ENCODE measurements around the gene SVIL.
A peak's percentile ranks its signal among the peaks of the same experiment; 100 is the strongest.

SVIL gene, protein sequence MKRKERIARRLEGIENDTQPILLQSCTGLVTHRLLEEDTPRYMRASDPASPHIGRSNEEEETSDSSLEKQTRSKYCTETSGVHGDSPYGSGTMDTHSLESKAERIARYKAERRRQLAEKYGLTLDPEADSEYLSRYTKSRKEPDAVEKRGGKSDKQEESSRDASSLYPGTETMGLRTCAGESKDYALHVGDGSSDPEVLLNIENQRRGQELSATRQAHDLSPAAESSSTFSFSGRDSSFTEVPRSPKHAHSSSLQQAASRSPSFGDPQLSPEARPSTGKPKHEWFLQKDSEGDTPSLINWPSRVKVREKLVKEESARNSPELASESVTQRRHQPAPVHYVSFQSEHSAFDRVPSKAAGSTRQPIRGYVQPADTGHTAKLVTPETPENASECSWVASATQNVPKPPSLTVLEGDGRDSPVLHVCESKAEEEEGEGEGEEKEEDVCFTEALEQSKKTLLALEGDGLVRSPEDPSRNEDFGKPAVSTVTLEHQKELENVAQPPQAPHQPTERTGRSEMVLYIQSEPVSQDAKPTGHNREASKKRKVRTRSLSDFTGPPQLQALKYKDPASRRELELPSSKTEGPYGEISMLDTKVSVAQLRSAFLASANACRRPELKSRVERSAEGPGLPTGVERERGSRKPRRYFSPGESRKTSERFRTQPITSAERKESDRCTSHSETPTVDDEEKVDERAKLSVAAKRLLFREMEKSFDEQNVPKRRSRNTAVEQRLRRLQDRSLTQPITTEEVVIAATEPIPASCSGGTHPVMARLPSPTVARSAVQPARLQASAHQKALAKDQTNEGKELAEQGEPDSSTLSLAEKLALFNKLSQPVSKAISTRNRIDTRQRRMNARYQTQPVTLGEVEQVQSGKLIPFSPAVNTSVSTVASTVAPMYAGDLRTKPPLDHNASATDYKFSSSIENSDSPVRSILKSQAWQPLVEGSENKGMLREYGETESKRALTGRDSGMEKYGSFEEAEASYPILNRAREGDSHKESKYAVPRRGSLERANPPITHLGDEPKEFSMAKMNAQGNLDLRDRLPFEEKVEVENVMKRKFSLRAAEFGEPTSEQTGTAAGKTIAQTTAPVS (N-terminal part only)

DNA sequence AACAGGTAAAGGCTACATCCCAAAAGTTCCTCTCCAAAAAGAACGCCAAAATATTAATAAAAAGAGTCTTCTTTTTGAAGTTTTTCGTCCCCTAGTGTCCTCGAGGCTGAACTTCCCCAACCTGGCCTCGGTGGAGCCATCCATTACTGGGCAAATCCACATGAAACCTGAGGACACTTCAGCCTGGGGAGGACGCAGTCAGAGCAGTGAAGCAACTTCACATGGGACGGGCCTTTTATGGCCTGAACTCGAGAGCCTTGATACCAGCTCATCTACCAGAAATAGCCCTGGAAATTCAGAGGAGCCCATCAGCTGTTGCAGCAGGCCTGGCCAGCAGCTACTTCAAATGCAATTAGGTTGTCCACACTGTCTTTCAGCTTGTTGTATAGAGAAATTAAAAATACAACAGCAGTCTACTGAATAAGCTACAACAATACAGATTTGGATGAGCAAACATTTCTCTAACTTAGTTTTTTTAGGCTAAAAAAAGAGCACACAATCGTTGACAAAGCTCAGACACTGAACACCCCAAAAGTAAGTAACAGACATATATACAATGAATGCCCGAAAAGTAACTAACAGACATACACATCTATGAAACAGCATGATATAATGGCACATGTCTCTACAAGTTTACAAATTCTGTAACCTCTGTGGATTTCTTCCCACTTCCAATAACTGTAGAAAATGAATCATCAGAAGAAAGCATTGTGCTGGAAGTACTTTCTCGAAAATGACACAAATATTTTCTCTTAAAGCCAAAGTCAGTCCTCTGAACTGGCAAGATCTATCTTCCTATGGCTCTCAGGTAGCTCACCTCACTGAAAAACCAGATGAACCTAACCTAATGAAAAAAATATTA lies at the start of gene SVIL:
Gene SVIL (minus strand): TSS at position 208 of the 862 bp plus-strand sequence. CDS start 79,913 bp downstream, outside the sequence.
- FAIRE-seq: no peak
- DNase-seq (ENCODE audit: extremely low spot score, insufficient read length, low read depth): no peak

DNA sequence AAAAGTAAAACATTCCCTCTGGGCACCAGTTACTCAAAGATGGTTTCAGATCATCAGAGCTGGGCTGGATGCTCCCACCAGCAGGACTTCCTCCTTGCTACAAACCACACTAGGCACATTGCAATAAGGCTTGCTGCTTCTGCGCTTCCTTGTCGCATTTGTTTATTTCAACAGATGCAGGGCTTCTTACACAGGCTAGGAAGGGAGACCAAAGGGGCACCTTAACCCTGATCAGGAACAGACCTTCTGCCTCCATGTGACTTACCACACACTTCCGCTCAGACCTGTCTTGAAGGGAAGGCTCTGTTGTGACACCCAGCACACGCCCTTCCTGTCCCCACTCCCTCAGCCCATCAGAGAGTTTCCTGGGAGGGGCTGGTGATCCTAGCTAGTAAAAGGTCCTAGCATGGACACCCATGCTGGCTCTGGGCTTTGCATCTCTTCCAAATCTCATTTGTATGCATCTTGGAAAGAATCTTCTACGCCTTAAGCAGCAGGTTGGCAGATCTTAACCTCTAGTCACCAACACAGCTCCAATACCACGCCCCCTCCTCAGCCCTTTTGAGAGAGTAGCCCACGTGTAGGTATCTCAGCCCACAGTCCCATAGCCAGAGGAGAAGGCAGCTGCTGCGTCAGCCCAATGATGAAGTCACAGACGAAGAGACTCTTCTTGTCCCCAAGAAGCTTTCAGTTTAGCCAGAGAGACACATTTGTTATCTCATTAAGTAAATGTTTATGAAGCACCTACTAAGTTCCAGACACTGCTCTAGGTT lies 47.1 kb upstream of the SVIL start:
- peak; percentile 29 for FAIRE-seq

DNA sequence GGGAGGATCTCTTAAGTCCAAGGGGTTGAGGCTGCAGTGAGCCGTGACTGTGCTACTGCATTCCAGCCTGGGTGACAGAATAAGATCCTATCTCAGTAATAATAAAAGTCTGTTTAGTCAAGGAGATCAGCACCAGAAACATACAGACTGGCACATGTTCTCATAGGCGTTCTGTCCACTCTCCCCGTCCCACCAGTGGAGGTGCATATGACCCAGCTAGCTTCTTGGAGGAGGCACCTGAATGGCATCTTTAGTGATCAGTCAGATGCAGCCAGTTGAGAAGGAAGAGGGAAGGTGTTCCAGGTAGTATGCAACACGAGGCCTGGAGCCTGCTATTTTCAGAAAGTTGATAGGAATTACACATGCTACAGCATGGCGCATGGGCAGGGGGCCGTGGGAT lies 45.3 kb upstream of the SVIL start:
- DNase-seq (ENCODE audit: extremely low spot score, insufficient read length, low read depth) (no peak), FAIRE-seq (no peak)

More for the DNA sequence above, 47.1 kb upstream of the SVIL start:
- DNase-seq (ENCODE audit: extremely low spot score, insufficient read length, low read depth): no peak

DNA sequence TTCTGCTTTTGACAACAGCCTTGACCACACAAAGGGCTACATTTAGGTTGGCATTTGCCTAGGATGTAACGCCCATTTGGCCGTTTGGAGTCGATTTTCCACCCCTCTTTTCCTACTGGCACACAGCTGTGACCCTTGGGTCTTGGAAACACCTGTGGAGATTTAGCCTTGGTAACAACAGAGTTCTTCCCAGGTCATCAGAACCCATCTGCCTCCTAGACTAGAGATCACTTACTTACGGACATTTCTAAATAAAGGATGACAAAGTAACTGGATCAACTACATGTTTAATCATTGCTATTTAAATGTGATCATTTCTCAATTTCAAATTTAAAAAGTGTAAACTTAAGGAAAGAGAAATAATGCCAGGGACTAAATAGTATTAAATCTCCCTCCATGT lies 42.0 kb upstream of the SVIL start:
- FAIRE-seq (no peak), DNase-seq (ENCODE audit: extremely low spot score, insufficient read length, low read depth) (no peak)

DNA sequence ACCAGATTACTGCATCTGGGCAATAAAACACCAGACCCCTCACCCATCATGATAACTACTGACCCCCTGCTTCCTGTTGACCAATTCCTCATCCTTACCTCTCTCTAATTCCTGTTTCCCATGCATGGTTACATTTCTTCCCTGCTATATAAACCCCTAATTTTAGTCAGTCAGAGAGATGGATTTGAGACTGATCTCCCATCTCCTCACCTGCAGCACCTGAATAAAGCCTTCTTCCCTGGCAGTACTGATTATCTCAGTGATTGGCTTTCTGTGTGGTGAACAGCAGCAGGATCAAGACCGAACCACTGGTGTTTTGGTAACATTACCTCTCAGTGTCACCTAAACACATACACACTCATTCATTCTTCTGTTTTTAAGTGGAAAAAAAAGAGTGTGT lies 41.2 kb upstream of the SVIL start:
- FAIRE-seq (no peak), DNase-seq (ENCODE audit: extremely low spot score, insufficient read length, low read depth) (no peak)

DNA sequence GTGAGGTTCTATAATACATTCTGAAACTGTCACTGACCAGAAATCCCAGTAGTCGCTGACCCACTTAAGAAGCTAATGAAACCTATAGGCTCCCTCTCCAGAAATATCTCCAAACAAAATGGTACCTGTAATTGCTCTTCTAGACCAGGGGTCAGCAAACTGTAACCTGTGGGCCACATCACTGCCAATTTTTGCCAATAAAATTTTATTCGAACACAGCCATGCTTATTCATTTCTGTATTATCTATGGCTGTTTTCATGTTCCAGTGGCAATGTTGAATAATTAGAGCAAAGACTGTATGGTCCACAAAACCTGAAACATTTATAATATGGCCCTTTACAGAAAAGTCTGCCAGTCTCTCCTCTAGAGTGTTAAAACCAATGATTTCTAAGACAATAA lies 37.2 kb upstream of the SVIL start:
- DNase-seq (ENCODE audit: extremely low spot score, insufficient read length, low read depth): no peak
- FAIRE-seq: no peak

DNA sequence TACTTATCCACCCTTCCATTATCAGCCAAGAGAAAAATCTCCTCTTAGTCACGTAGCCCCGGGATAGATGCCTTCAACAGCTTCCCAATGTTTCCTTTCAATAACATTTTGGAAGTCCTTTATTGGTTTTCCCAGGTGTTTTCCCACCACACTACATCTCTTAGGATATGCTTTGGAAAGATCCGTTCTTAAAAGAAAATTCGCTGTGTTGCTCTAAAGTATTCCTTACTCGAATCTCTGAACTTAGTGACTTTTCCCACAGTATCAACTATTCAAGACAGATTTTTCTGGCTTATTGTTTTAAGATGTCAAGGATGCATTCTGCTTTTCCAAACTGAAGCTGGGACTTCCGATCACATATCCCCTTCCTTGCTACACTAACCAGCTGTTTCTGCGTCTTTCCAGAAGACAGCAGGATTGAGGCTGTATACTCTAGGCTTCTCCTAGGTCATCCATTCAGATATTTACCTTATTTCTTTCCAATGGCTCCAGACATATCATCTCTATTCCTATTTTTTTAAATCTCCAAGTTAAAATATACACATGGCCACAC lies 36.5 kb upstream of the SVIL start:
- no peak for DNase-seq (ENCODE audit: extremely low spot score, insufficient read length, low read depth)
- no peak for FAIRE-seq

DNA sequence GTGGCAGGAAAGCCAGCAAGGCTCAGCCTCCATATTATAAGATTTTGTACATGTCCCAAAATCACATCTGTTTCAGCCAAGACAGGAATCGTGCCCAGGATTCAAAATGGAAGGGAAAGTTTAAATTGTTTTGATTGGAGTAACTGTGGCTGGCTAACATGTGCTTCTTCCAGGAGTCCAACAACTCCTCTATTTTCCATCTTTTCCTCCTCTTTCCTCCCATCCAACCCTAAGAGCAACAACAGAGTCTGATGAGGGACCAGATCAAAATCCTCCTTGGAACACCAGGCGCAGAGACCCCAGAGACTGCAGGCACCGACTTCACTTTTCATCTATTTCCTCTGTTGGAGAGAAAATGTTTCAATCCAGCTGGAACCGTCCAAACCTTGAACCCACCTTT lies 36.0 kb upstream of the SVIL start:
- DNase-seq (ENCODE audit: extremely low spot score, insufficient read length, low read depth) (no peak), FAIRE-seq (no peak)

DNA sequence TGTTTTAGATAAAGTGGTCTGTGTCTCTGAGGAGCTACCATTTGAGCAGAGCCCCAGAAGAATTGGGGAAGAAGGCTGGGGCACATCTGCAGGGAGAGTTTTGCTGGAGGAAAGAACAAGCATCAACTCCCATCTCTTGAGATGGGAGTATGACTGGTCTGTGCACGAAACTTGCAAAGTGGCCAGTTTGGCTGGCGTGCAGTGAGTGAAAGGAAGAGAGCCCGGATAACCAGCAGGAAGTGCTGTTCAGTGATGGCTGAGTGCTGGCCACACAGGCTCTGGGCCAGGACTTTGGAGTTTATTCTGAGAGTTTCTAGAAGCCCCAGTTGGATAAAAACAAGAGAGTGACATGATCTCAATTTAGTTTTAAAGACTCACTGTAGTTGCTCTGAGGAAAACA lies 34.4 kb upstream of the SVIL start:
- DNase-seq (ENCODE audit: extremely low spot score, insufficient read length, low read depth): no peak
- FAIRE-seq: no peak

DNA sequence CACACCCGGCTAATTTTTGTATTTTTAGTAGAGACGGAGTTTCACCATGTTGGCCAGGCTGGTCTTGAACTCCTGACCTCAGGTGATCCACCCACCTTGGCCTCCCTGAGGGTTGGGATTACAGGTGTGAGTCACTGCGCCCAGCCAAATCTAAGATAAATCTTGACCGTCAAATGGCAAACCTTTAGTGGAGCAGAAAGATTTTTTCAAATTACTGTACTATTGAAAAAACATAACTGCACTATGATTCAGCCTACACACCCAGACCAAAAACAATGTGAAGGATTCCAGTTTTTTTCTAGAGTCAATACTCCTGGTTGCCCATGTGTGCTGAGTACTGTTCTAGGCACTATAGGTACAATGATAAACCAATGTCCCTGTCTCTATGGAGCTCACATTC lies 33.9 kb upstream of the SVIL start:
- FAIRE-seq (no peak), DNase-seq (ENCODE audit: extremely low spot score, insufficient read length, low read depth) (no peak)

DNA sequence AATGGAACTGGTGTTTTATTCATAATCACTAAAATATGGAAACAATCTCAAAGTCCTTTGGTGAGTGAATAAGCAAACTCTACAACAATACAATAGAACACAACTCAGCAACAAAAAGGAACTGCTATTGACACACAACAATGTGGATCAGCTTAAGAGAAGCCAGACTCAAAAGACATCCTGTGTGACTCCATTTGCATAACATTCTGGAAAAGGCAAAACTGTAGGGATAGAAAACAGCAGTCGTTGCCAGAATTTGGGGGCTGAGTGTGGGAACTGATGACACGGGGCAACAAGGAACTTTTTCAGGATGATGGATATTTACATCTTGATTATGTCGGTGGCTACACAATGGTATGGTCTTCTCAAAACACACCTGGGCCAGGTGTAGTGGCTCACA lies 32.4 kb upstream of the SVIL start:
- no peak for DNase-seq (ENCODE audit: extremely low spot score, insufficient read length, low read depth)
- no peak for FAIRE-seq

DNA sequence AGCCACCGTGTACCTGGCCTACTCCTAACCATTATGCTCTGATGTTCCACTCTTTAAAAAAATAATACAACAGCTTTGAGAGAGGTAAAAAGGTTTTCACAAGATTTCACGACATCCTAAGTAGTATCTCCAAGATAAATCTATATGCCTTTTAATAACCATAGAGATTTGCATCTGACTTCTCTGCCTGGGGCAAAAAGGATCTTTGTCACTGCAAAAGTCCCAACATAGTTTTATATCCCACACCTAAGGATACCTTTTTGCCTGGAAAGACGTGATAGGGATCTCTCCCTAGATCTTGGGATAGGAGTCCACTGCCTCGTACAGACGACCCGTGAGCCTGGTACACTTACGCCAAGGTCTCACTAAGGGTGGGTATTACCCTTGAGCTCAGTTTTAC lies 31.4 kb upstream of the SVIL start:
- FAIRE-seq: no peak
- no peak for DNase-seq (ENCODE audit: extremely low spot score, insufficient read length, low read depth)

DNA sequence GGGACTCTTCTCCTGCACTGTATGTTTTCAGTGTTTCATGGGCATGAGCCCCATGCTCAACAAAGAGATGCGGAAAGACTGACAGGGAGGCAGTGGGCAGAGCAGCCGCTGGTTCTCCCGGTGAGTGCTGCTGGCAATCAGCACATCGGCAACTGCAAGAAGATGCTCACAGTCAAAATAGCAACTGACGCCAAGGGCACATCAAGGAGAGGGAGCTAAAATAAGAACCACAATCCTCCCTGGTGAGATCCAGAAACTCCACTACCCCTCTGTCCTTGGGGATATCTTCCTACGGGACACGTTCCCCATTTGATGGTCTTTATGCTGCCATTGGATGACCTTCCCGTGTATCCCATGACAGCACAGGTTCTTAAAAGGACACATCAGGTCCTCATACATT lies 28.9 kb upstream of the SVIL start:
- DNase-seq (ENCODE audit: extremely low spot score, insufficient read length, low read depth) (no peak), FAIRE-seq (no peak)

DNA sequence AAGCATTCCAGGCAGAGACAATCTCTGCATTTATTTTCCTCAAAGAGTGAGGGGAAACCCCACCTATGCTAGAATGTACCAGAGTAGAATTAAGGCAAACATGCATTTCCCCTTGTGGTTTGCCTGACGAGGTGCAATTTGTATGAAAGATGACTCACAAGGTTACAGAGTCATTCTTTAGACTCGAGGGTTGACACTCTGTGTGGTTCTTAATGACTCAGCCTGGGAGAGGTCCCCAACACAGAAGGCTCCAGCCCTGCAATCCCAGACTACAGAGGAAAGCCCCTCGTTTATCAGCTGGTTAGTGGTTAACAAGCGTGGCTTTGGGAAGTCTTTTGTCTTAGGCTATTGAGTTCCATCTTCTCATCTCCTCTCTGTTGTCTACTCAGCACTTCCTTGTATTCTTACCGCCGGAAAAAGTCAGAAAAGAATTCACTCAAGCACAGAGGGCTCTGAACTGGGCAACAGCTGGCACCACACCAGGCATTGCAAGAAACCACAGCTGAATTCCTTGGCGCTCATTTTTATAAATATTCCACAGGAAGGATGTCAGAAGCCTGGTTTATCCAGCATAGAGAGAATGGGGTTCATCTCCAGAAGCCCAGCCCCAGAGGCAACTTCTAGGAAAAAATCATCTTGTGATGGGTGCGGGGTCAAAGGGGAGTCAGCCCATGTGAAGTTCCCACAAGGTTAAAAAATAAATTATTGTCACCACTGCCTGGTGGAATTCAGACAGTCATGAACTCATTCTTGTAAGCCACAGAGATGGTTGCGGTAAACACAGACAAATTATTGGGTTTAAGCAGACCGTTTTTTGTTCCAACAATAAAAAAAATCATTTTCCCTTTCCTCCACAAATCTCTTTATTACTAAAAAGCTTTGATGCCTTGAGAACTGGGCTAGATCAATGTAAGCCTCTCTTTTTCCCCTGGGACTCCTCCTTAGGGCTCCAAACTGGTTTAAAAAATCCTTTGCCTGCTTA lies 24.5 kb upstream of the SVIL start:
- DNase-seq (ENCODE audit: extremely low spot score, insufficient read length, low read depth) (peak; percentile 42), FAIRE-seq (peak; percentile 93)

DNA sequence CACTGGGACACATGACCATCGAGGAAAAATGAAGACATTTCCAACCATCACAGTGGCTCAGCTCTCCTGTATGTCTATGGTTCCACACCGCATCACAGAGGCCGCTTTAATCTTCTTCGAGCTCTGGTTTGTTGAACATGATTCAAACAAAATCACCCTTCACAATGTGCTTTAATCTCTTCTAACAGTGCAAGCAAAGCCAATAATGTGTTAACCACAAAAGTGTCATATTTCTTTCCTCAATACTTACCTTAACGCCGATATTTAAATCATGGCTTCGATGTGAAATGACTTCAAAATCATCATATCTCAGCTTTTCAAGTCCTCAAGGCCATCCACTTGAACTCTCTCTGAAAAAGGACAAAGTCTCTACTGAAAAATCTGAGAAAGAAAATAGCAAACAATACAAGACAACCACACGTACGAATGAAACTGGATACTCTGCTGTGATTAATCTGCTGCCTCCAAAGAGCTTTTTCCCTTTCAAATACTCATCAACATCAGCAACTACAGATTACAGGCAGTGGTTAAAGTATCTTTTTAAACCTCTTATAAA lies 23.0 kb upstream of the SVIL start:
- DNase-seq (ENCODE audit: extremely low spot score, insufficient read length, low read depth): no peak

DNA sequence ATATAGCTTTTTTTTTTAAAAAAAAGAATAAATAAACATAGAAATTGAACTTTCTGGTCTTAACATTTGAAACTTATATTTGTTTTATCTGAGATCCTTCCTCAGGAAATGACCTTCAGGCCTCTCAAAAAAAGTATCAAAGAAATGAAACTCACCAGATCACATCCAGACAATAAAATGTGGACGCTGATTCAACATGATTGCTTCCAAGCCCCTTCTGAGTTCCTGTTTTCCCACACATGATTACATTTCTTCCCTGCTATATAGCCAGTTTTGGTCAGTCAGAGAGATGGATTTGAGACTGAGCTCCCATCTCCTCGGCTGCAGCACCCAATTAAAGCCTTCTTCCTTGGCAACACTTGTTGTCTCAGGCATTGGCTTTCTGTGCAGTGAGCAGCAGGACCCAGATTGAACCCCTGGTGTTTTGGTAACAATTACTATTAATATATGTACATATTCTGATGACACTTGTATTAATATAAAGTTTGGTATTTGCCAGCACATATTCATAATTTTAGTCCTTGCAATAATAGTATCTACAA lies 21.8 kb upstream of the SVIL start:
- FAIRE-seq: no peak
- no peak for DNase-seq (ENCODE audit: extremely low spot score, insufficient read length, low read depth)

More for the DNA sequence above, 23.0 kb upstream of the SVIL start:
- FAIRE-seq: no peak

DNA sequence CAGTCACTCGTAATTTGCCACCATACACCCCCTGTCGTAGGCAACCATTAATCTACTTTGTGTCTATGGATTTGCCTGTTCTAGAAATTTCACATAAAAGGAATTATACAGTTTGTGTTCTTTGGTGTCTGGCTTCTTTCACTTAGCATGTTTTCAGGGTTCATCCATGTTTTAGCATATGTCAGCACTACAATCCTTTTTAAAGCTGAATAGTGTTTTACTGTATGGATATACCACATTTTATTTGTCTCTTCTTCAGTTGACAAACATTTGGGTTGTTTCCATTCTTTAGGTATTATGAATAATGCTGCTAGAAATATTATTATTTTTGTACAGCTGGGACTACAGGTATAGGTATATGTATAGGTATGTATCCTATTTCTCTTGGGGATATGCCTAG lies 17.4 kb upstream of the SVIL start:
- no peak for FAIRE-seq
- DNase-seq (ENCODE audit: extremely low spot score, insufficient read length, low read depth): no peak
